Spleen (tissue), 11 donors: ENCODE measurements around the gene C12orf57. TPM values are rescaled to one million over a fixed set of nuclear protein-coding genes. Genes with fewer than 3 reads are reported as not detected.
A peak's percentile ranks its signal among the peaks of the same experiment; 100 is the strongest.

Experiments used
- DNase-seq: peaks from one replicate; pipeline ENCODE4 v3.0.0-alpha.2; 2020
- H3K27ac ChIP-seq, 8 donors: fragments of 200-600 bp; sonication (generic) in 7 of 8; 1 replicate in 4 of 8; 2 replicates in 4 of 8; pipeline versions ENCODE4 v1.5.0 to v1.8.0; 2016 to 2021; ENCODE audit warnings: inconsistent platforms in 4 of 8, mild to moderate bottlenecking in 4 of 8, moderate library complexity in 1 of 8
- H3K27me3 ChIP-seq, 7 donors: fragments of 200-600 bp; sonication (generic) in 6 of 7; replicated peaks in 1 of 7; 1 replicate in 4 of 7; 2 replicates in 3 of 7; pipeline versions ENCODE4 v1.5.0 to v1.8.0; 2016 to 2021; ENCODE audit warnings: inconsistent platforms in 3 of 7, mild to moderate bottlenecking in 1 of 7
- H3K36me3 ChIP-seq, 6 donors: fragments of 200-600 bp; sonication (generic) in 5 of 6; 1 replicate in 4 of 6; 2 replicates in 2 of 6; pipeline versions ENCODE4 v1.5.0 to v1.8.0; 2016 to 2021; ENCODE audit warnings: inconsistent platforms in 2 of 6
- H3K4me1 ChIP-seq, 6 donors: fragments of 200-600 bp; sonication (generic) in 5 of 6; 1 replicate in 3 of 6; 2 replicates in 3 of 6; pipeline versions ENCODE4 v1.5.0 to v1.8.0; 2016 to 2021; ENCODE audit warnings: inconsistent platforms in 3 of 6
- H3K4me3 ChIP-seq, 8 donors: fragments of 200-600 bp; sonication (generic) in 7 of 8; 1 replicate in 4 of 8; 2 replicates in 4 of 8; pipeline versions ENCODE4 v1.5.0 to v1.8.0; 2016 to 2021; ENCODE audit warnings: inconsistent platforms in 4 of 8, mild to moderate bottlenecking in 4 of 8, moderate library complexity in 2 of 8
- H3K9me3 ChIP-seq, 8 donors: fragments of 200-600 bp; sonication (generic) in 7 of 8; 1 replicate in 4 of 8; 2 replicates in 4 of 8; pipeline versions ENCODE4 v1.5.0 to v1.8.0; 2016 to 2021; ENCODE audit warnings: inconsistent platforms in 4 of 8
- POLR2A ChIP-seq, 3 donors: fragments of 450-650 bp; IDR thresholded peaks; one replicate each; pipeline ENCODE4 v1.5.1; 2017; ENCODE audit warnings: antibody characterized with exemption in 3 of 3, mild to moderate bottlenecking in 1 of 3
- POLR2AphosphoS5 ChIP-seq, 3 donors: sonication (generic); formaldehyde crosslinking; IDR thresholded peaks; one replicate each; pipeline ENCODE4 v1.5.1; 2017; ENCODE audit warnings: antibody characterized with exemption in 3 of 3
- WGBS, 5 donors: extraction: QIAGEN DNeasy Blood & Tissue Kit in 3 of 5; methylation state at CpG; one replicate each; pipeline versions ENCODE4 v1.1.5 to v1.1.7; 2013 to 2018; 5-methylcytosine and 5-hydroxymethylcytosine counted together
- intact Hi-C: fragments of 100-400 bp; cut with DNase I; formaldehyde crosslinking; loops from one replicate; pipeline ENCODE4 v1.15.0; 2023; ENCODE audit warnings: low total_unique reads
- polyA plus RNA-seq, 3 donors: library from polyadenylated mRNA; stranded (reverse); fragments of 200-250 nt; gene quantifications; one replicate each; pipeline ENCODE4 v1.2.1, GENCODE V29; 2013
- total RNA-seq, 7 donors: library from RNA; depleted of rRNA in 3 of 7; stranded (reverse); fragments of >200 nt in 3 of 7; fragmentation: NEBNext Ultra II Directional in 4 of 7; extraction: Animal tissue kit (Norgen Biotek cat#: 25700) in 4 of 7; gene quantifications; one replicate each; pipeline versions ENCODE4 v1.1.0 to v1.2.1, GENCODE V29; 2016 to 2021
- TF ChIP-seq, protein P1 (sequence below), 11 experiments: fragments of 200-600 bp in 7 of 11; fragments of 450-650 bp in 4 of 11; sonication (generic) in 4 of 11; IDR thresholded peaks in 8 of 11; conservative IDR thresholded peaks in 3 of 11; 1 replicate in 7 of 11; 2 replicates in 4 of 11; pipeline versions ENCODE4 v1.4.0 to v1.8.0; 2016 to 2021; ENCODE audit warnings: antibody characterized with exemption in 11 of 11, inconsistent platforms in 4 of 11, mild to moderate bottlenecking in 1 of 11
- donor health status: healthy with polysubstance abuse.
- donor health status: DM: no; HTN: no; CAD: no; lungs with moderate emphysema.
- donor health status: DM: no; HTN: no; CAD: no.
- donor health status: Bipolar disorder and iron deficiency.
- donor health status: healthy.
- donor health status: DM: no; HTN: no; CAD: no.
- donor health status: DM: yes; HTN: yes; CAD: no.

C12orf57 gene
- total and polyA plus RNA-seq, 10 donors: 79.2 to 364 (median 212) TPM

DNA sequence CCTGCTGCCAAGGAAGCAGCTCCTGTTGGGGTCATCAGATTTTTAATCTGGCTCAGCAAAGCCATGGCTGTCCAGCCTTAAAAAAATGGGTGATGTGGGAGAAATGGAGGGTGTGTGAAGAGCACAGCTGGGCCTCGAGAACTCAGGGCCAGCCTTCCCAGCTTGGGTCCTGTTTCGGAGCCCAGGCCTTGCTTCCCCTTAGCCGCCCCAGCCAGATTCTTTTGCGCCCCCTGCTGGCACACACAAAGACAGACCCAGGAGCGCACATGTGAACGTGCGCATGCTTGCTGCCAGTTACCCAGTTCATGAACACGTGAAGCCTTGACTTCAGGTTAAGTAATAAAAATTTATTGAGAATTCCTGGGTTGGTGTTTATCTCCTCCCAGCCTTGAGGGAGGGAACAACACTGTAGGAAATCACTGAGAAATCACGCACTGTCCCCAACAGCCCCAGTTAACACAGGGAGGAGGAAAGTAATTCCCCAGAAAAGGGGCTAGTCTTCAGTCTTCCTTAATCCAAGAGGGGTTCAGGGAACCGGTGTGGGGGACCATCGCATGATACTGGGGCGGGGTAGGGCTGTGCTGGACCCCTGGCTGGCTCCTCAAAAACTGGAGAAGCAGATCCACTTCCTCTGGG, 21.3 kb downstream of the C12orf57 start:
- Histone ChIP-seq H3K4me3 (no peak overlapping the region), H3K9me3 (no peaks in the 10 kb centered on the region), H3K4me1 (peaks cover 43 to 90% (median 70%) of the 10 kb centered on the region in 6 donors), H3K27ac (peak overlapping the region; percentile 46 to 99 (median 80)), H3K27me3 (no peaks in the 10 kb centered on the region), H3K36me3 (peaks cover 2 to 64% (median 50%) of the 10 kb centered on the region in 6 donors)
- 11 to 24% (median 18%) methylated on average over 12 of the region's 12 CpGs for WGBS, 5 donors
- TF ChIP-seq, protein P1, sequence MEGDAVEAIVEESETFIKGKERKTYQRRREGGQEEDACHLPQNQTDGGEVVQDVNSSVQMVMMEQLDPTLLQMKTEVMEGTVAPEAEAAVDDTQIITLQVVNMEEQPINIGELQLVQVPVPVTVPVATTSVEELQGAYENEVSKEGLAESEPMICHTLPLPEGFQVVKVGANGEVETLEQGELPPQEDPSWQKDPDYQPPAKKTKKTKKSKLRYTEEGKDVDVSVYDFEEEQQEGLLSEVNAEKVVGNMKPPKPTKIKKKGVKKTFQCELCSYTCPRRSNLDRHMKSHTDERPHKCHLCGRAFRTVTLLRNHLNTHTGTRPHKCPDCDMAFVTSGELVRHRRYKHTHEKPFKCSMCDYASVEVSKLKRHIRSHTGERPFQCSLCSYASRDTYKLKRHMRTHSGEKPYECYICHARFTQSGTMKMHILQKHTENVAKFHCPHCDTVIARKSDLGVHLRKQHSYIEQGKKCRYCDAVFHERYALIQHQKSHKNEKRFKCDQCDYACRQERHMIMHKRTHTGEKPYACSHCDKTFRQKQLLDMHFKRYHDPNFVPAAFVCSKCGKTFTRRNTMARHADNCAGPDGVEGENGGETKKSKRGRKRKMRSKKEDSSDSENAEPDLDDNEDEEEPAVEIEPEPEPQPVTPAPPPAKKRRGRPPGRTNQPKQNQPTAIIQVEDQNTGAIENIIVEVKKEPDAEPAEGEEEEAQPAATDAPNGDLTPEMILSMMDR (IDR thresholded peaks at IDR 0.05 in 8 of 11, conservative IDR thresholded peaks at IDR 0.05 in 3 of 11): peak; percentile 88 to 97 (median 94)
- peak; percentile 79 to 88 (median 81) for TF ChIP-seq POLR2AphosphoS5 (IDR thresholded peaks at IDR 0.05)
- no peak for TF ChIP-seq POLR2A (IDR thresholded peaks at IDR 0.05)
- intact Hi-C loops: loop anchor here (10.0 kb wide), 1 partner anchor 100 kb away; the partner anchor contains the start of gene TPI1
- peak; percentile 97 for DNase-seq

DNA sequence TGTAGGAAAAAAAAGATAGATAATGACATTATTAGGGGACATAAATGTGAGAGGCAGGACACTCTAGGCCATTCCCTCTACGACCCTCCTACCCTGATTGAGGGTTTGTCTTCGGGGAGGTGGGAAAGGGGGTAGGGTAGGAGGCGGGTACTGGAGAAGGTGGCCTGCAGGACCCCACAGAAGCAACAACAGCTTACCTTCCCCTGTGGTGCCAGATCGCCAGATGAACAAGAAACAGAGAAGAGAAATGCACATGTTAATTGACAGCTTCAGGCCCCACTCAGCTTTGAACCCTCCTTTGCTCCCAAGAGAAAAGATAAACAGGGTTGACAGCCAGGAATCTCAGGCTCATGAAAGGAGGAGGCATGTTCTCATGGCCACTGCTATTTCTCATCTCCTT, 21.9 kb downstream of the C12orf57 start:
- Histone ChIP-seq H3K4me3 (no peak overlapping the region), H3K9me3 (no peaks in the 10 kb centered on the region), H3K27me3 (no peaks in the 10 kb centered on the region), H3K4me1 (peaks cover 37 to 87% (median 64%) of the 10 kb centered on the region in 6 donors), H3K27ac (peak overlapping the region in 7 of 8 donors; percentile 14 to 99 (median 82)), H3K36me3 (peaks cover 2 to 59% (median 44%) of the 10 kb centered on the region in 6 donors)
- TF ChIP-seq, protein P1 (IDR thresholded peaks at IDR 0.05 in 8 of 11, conservative IDR thresholded peaks at IDR 0.05 in 3 of 11): no peak
- TF ChIP-seq POLR2A (IDR thresholded peaks at IDR 0.05) (no peak), POLR2AphosphoS5 (IDR thresholded peaks at IDR 0.05) (no peak)
- intact Hi-C loops: loop anchor here (10.0 kb wide), 1 partner anchor 101 kb away; the partner anchor contains the start of gene TPI1
- WGBS, 5 donors: 77 to 89% (median 89%) methylated on average over 4 of the region's 4 CpGs
- no peak for DNase-seq

DNA sequence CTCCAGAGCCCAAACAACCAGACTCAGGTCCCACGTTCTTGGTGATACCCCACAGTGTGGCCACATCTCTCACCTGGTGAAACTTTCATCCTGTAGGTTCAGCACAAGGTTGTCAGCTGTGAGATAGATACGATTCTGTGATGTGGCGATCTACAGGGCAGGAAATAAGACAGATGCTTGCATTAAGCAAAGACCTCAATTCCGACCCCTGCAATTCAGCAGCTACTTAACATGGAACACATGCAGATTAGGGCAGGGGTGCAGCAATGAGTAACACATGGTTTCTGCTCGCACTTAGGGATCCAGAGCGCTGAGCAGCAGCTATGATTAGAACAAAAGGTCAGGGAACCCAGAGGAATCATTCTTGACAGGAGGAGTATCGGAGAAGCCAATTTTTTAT, 22.5 kb downstream of the C12orf57 start:
- H3K9me3 ChIP-seq: no peaks in the 10 kb centered on the region
- no peak overlapping the region for H3K4me3 ChIP-seq
- peaks cover 32 to 84% (median 60%) of the 10 kb centered on the region in 6 donors for H3K4me1 ChIP-seq
- no peak overlapping the region for H3K27ac ChIP-seq
- intact Hi-C loops: loop anchor here (10.0 kb wide), 1 partner anchor 102 kb away; the partner anchor contains the start of gene TPI1
- no peaks in the 10 kb centered on the region for H3K27me3 ChIP-seq
- TF ChIP-seq POLR2AphosphoS5 (IDR thresholded peaks at IDR 0.05) (no peak), POLR2A (IDR thresholded peaks at IDR 0.05) (no peak)
- TF ChIP-seq, protein P1 (IDR thresholded peaks at IDR 0.05 in 8 of 11, conservative IDR thresholded peaks at IDR 0.05 in 3 of 11): no peak
- WGBS, 5 donors: 82 to 91% (median 90%) methylated on average over 7 of the region's 7 CpGs
- no peak for DNase-seq
- peaks cover 2 to 52% (median 39%) of the 10 kb centered on the region in 6 donors for H3K36me3 ChIP-seq

DNA sequence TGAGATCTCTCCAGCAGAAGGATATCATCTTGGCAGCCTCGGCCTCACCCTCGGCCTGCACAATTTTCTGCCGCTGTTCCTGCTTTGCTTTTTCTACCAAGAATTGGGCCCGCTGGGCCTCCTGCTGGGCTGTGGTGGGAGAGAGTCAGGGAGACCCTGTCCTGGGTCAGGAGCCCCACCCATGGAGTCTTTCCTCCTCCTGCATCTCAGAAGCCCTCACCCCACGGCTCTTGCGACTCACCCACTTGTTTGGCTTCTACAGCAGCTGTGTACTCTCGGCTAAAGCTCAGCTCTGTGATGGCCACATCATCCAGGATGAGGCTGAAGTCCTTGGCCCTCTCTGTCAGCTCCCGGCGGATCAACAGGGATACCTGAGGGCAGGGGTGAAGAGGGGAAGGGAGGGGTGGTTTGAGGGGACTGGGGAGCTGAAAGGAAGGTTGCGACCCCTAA, 23.9 kb downstream of the C12orf57 start:
- intact Hi-C loops: loop anchor here (10.0 kb wide), 1 partner anchor 103 kb away; the partner anchor contains the start of gene TPI1
- Histone ChIP-seq H3K27me3 (no peaks in the 10 kb centered on the region), H3K4me3 (no peak overlapping the region), H3K9me3 (no peaks in the 10 kb centered on the region), H3K4me1 (peaks cover 24 to 84% (median 60%) of the 10 kb centered on the region in 6 donors), H3K36me3 (peaks cover 2 to 55% (median 39%) of the 10 kb centered on the region in 6 donors), H3K27ac (peak overlapping the region in 1 of 8 donors; percentile 14)
- 89 to 94% (median 93%) methylated on average over 7 to 10 of the region's 10 CpGs for WGBS, 5 donors
- no peak for DNase-seq
- TF ChIP-seq, protein P1 (IDR thresholded peaks at IDR 0.05 in 8 of 11, conservative IDR thresholded peaks at IDR 0.05 in 3 of 11): no peak
- no peak for TF ChIP-seq POLR2AphosphoS5 (IDR thresholded peaks at IDR 0.05)
- no peak for TF ChIP-seq POLR2A (IDR thresholded peaks at IDR 0.05)
